ENCODE data around the gene PRKAG3.
"Not testable (repeated sequence)": the region's sequence is repeated elsewhere in the genome, so short reads cannot be mapped to it uniquely, and the experiment has no call there.

DNA sequence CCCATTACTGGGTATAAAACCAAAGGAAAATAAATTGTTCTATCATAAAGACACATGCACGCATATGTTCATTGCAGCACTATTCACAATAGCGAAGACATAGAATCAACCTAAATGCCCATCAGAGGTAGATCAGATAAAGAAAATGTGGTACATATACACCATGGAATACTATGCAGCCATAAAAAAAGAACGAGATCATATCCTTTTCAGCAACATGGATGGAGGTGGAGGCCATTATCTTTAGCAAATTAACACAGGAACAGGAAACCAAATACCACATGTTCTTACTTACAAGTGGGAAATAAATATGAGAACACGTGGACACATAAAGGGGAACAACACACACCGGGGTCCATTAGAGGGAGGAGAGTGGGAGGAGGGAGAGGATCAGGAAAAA lies 12.7 kb upstream of the PRKAG3 start:
- TF ChIP-seq, protein P1, sequence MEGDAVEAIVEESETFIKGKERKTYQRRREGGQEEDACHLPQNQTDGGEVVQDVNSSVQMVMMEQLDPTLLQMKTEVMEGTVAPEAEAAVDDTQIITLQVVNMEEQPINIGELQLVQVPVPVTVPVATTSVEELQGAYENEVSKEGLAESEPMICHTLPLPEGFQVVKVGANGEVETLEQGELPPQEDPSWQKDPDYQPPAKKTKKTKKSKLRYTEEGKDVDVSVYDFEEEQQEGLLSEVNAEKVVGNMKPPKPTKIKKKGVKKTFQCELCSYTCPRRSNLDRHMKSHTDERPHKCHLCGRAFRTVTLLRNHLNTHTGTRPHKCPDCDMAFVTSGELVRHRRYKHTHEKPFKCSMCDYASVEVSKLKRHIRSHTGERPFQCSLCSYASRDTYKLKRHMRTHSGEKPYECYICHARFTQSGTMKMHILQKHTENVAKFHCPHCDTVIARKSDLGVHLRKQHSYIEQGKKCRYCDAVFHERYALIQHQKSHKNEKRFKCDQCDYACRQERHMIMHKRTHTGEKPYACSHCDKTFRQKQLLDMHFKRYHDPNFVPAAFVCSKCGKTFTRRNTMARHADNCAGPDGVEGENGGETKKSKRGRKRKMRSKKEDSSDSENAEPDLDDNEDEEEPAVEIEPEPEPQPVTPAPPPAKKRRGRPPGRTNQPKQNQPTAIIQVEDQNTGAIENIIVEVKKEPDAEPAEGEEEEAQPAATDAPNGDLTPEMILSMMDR (IDR thresholded peaks at IDR 0.05), result not testable (repeated sequence)
- TF ChIP-seq EZH2 (IDR thresholded peaks at IDR 0.05; ENCODE audit: borderline replicate concordance, insufficient read depth, low read depth, low read length, poor library complexity, severe bottlenecking), result not testable (repeated sequence)

Data from B cell (primary cell).